Anterior cingulate cortex (tissue), 58 donors: ENCODE measurements around the gene ZNF765.
"Not testable (repeated sequence)": the region's sequence is repeated elsewhere in the genome, so short reads cannot be mapped to it uniquely, and the experiment has no call there.

Experiments
- DNase-seq, 58 donors: peaks; one replicate each; lab custom pipeline; 2025; lab: John Stamatoyannopoulos, UW

The ZNF765 gene

GRCh38 chr19:53474832-53475231 is 79.9 kb downstream of the ZNF765 start:
- DNase-seq, result not testable (repeated sequence)

GRCh38 chr19:53475470-53475869 is 80.5 kb downstream of the ZNF765 start:
- DNase-seq, result not testable (repeated sequence)
